Upper lobe of right lung (tissue), 1 donor: Measurements from ENCODE around the gene BMP10. TPM values are rescaled to one million over a fixed set of nuclear protein-coding genes. Genes with fewer than 3 reads are reported as not detected.
A peak's percentile ranks its signal among the peaks of the same experiment; 100 is the strongest.
"Not testable (repeated sequence)": the region's sequence is repeated elsewhere in the genome, so short reads cannot be mapped to it uniquely, and the experiment has no call there.

ENCODE experiments used
- ATAC-seq: fragments of 200-7000 bp; cut with Tn5 transposase; one replicate; pipeline ENCODE4 v1.9.1; 2020; ENCODE audit warnings: mild to moderate bottlenecking, moderate library complexity
- DNase-seq: peaks from one replicate; pipeline ENCODE4 v3.0.0-alpha.2; 2020
- H3K27ac ChIP-seq: fragments of 200-600 bp; one replicate; pipeline ENCODE4 v1.8.0; 2022
- H3K27me3 ChIP-seq: fragments of 200-600 bp; one replicate; pipeline ENCODE4 v1.8.0; 2022; ENCODE audit warnings: mild to moderate bottlenecking
- H3K36me3 ChIP-seq: fragments of 200-600 bp; one replicate; pipeline ENCODE4 v1.8.0; 2022
- H3K4me1 ChIP-seq: fragments of 200-600 bp; one replicate; pipeline ENCODE4 v1.8.0; 2022
- H3K4me3 ChIP-seq: fragments of 200-600 bp; one replicate; pipeline ENCODE4 v1.8.0; 2022; ENCODE audit warnings: mild to moderate bottlenecking
- H3K9me3 ChIP-seq: fragments of 200-600 bp; one replicate; pipeline ENCODE4 v1.8.0; 2022
- CTCF ChIP-seq: fragments of 200-600 bp; IDR thresholded peaks from one replicate; pipeline ENCODE4 v1.8.0; 2022; ENCODE audit warnings: antibody characterized with exemption
- intact Hi-C: fragments of 100-400 bp; cut with DNase I; formaldehyde crosslinking; loops from one replicate; pipeline ENCODE4 v1.11.0; 2022
- total RNA-seq: library from RNA; stranded (reverse); fragmentation: NEBNext Ultra II Directional; extraction: Animal tissue kit (Norgen Biotek cat#: 25700); gene quantifications from one replicate; pipeline ENCODE4 v1.2.1, GENCODE V29; 2021
- donor health status: DM: no; HTN: yes; CAD: no; lungs with severe emphysema.

BMP10 gene
- total RNA-seq, 1 donor from 2014 or later, result 1.4 TPM

GRCh38 chr2:68905116-68905515 is 33.9 kb upstream of the BMP10 start:
- Histone ChIP-seq H3K4me1 (peaks cover 18% of the 10 kb centered on the region), H3K9me3 (no peaks in the 10 kb centered on the region), H3K4me3 (no peak overlapping the region), H3K27me3 (no peaks in the 10 kb centered on the region), H3K36me3 (no peaks in the 10 kb centered on the region), H3K27ac (no peak overlapping the region)
- ATAC-seq (no peak), DNase-seq (no peak)
- intact Hi-C loops, result loop anchor here (5.0 to 10.0 kb wide), 2 partner anchors 60 to 153 kb away; no protein-coding TSS in a partner anchor
- TF ChIP-seq CTCF, result no peak

GRCh38 chr2:68901561-68901960 is 30.4 kb upstream of the BMP10 start:
- H3K27me3 ChIP-seq, result no peaks in the 10 kb centered on the region
- H3K36me3 ChIP-seq, result no peaks in the 10 kb centered on the region
- no peak overlapping the region for H3K27ac ChIP-seq
- intact Hi-C loops, result loop anchor here (10.0 kb wide), 1 partner anchor 57 kb away; no protein-coding TSS in a partner anchor
- no peaks in the 10 kb centered on the region for H3K9me3 ChIP-seq
- no peak overlapping the region for H3K4me3 ChIP-seq
- DNase-seq (no peak), ATAC-seq (no peak)
- H3K4me1 ChIP-seq, result no peaks in the 10 kb centered on the region
- TF ChIP-seq CTCF, result no peak

GRCh38 chr2:68901199-68901514 is 30.0 kb upstream of the BMP10 start:
- intact Hi-C loops, result loop anchor here (10.0 kb wide), 1 partner anchor 56 kb away; no protein-coding TSS in a partner anchor
- DNase-seq, result no peak
- H3K4me1 ChIP-seq, result no peaks in the 10 kb centered on the region
- TF ChIP-seq CTCF, result no peak
- no peak overlapping the region for H3K27ac ChIP-seq
- no peaks in the 10 kb centered on the region for H3K9me3 ChIP-seq
- no peaks in the 10 kb centered on the region for H3K36me3 ChIP-seq
- no peak overlapping the region for H3K4me3 ChIP-seq
- no peak for ATAC-seq
- no peaks in the 10 kb centered on the region for H3K27me3 ChIP-seq

- H3K27ac ChIP-seq, result no peak overlapping the region
- no peak overlapping the region for H3K4me3 ChIP-seq
- no peaks in the 10 kb centered on the region for H3K27me3 ChIP-seq
- intact Hi-C loops, result loop anchor here (10.0 kb wide), 1 partner anchor 56 kb away; no protein-coding TSS in a partner anchor
- no peaks in the 10 kb centered on the region for H3K4me1 ChIP-seq
- no peak for ATAC-seq
- DNase-seq, result no peak
- no peak for TF ChIP-seq CTCF
- no peaks in the 10 kb centered on the region for H3K9me3 ChIP-seq
- H3K36me3 ChIP-seq, result no peaks in the 10 kb centered on the region
These were observed 29.4 kb upstream of the BMP10 start for GRCh38 chr2:68900496-68901198.

- H3K9me3 ChIP-seq, H3K27me3 ChIP-seq, DNase-seq, H3K4me3 ChIP-seq, H3K27ac ChIP-seq, intact Hi-C loops, H3K36me3 ChIP-seq, ATAC-seq, H3K4me1 ChIP-seq: not testable (repeated sequence)
These were observed 24.8 kb upstream of the BMP10 start for GRCh38 chr2:68895981-68896380.

- intact Hi-C loops, result no loop called here
- no peak for TF ChIP-seq CTCF
- Histone ChIP-seq H3K27me3 (no peaks in the 10 kb centered on the region), H3K4me1 (no peaks in the 10 kb centered on the region), H3K36me3 (no peaks in the 10 kb centered on the region), H3K9me3 (no peaks in the 10 kb centered on the region), H3K4me3 (no peak overlapping the region), H3K27ac (no peak overlapping the region)
- ATAC-seq (peak; percentile 29), DNase-seq (no peak)
These were observed 18.3 kb upstream of the BMP10 start for GRCh38 chr2:68889500-68889899.
